Lung (tissue), 12 donors: ENCODE measurements around the gene REXO5. TPM values are rescaled to one million over a fixed set of nuclear protein-coding genes. Genes with fewer than 3 reads are reported as not detected.

ENCODE experiments used
- ATAC-seq: fragments of 200-7000 bp; cut with Tn5 transposase; one replicate; pipeline ENCODE4 v1.9.1; 2020; ENCODE audit warnings: moderate number of reproducible peaks; ENCODE audit not compliant: insufficient read depth, low FRiP score
- DNase-seq, 3 donors: peaks; one replicate each; pipeline ENCODE4 v3.0.0-alpha.2; 2013 to 2017
- H3K27ac ChIP-seq, 2 donors: one replicate each; pipeline ENCODE4 v1.5.1; 2013; ENCODE audit warnings: mild to moderate bottlenecking in 2 of 2, moderate library complexity in 2 of 2, control low read depth in 1 of 2, inconsistent platforms in 1 of 2, low read depth in 1 of 2, low read length in 1 of 2
- H3K27me3 ChIP-seq, 3 donors: one replicate each; pipeline ENCODE4 v1.5.1; 2013; ENCODE audit warnings: low read length in 2 of 3; ENCODE audit not compliant: control insufficient read depth in 3 of 3, insufficient read depth in 3 of 3
- H3K36me3 ChIP-seq, 4 donors: one replicate each; pipeline ENCODE4 v1.5.1; 2013; ENCODE audit warnings: low read length in 4 of 4, mild to moderate bottlenecking in 1 of 4, moderate library complexity in 1 of 4; ENCODE audit not compliant: control insufficient read depth in 4 of 4, insufficient read depth in 4 of 4
- H3K4me1 ChIP-seq, 5 donors: one replicate each; pipeline ENCODE4 v1.5.1; 2013; ENCODE audit warnings: low read length in 5 of 5, mild to moderate bottlenecking in 2 of 5, moderate library complexity in 1 of 5; ENCODE audit not compliant: control insufficient read depth in 5 of 5, insufficient read depth in 5 of 5
- H3K4me3 ChIP-seq: one replicate; pipeline ENCODE4 v1.5.1; 2013; ENCODE audit warnings: mild to moderate bottlenecking, control low read depth, moderate library complexity
- H3K9ac ChIP-seq, 2 donors: one replicate each; pipeline ENCODE4 v1.5.1; 2013; ENCODE audit warnings: low read length in 2 of 2, control low read depth in 1 of 2; ENCODE audit not compliant: insufficient read depth in 1 of 2
- H3K9me3 ChIP-seq, 4 donors: one replicate each; pipeline ENCODE4 v1.5.1; 2013; ENCODE audit warnings: low read length in 3 of 4, mild to moderate bottlenecking in 1 of 4, moderate library complexity in 1 of 4; ENCODE audit not compliant: control insufficient read depth in 4 of 4, insufficient read depth in 3 of 4
- CTCF ChIP-seq: IDR thresholded peaks from 2 replicates; pipeline ENCODE4 v1.5.1; 2012; ENCODE audit warnings: mild to moderate bottlenecking; ENCODE audit errors: control extremely low read depth, extremely low read depth
- WGBS, 2 donors: extraction: QIAGEN DNeasy Blood & Tissue Kit; methylation state at CpG; one replicate each; pipeline ENCODE4 v1.1.7; 2013; 5-methylcytosine and 5-hydroxymethylcytosine counted together
- polyA plus RNA-seq, 2 donors: library from polyadenylated mRNA; stranded (reverse); fragments of 200-250 nt; gene quantifications; one replicate each; pipeline ENCODE4 v1.2.1, GENCODE V29; 2013
- total RNA-seq, 2 donors: library from RNA; depleted of rRNA in 1 of 2; stranded (reverse); fragments of >200 nt in 1 of 2; gene quantifications; one replicate each; pipeline ENCODE4 v1.2.1, GENCODE V29; 2014 to 2021
- donor health status: control.
- donor health status: control.
- donor health status: Bipolar disorder and iron deficiency.
- donor health status: healthy.
- donor health status: DM: yes; HTN: yes; CAD: no.

REXO5 gene
- total and polyA plus RNA-seq, 4 donors, result 0.73 to 6.3 (median 1.8) TPM

DNA sequence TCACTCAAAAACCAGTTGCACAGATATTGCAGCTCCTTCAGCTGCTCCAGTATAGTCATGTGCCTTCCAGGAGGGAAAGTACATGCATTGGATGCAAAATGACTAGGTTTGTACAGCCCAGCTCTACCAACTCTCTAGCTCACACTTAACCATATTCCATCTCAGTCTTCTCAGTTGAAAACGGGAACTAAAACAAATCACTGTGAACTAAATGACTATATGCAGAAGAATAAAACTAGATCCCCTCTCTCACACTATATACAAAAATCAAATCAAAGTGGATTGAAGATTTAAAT, 69.0 kb downstream of the REXO5 start:
- H3K4me3 ChIP-seq, result no peak overlapping the region
- 56 to 75% methylated on average over 1 of the region's 1 CpG for WGBS, 2 donors
- no peak for TF ChIP-seq CTCF
- no peak for DNase-seq
- no peak overlapping the region for H3K9ac ChIP-seq
- H3K27me3 ChIP-seq, result no peaks in the 10 kb centered on the region
- no peak overlapping the region for H3K27ac ChIP-seq
- peaks cover 0 to 2% (median under 1%) of the 10 kb centered on the region in 4 donors for H3K36me3 ChIP-seq
- no peaks in the 10 kb centered on the region for H3K9me3 ChIP-seq
- ATAC-seq, result no peak
- H3K4me1 ChIP-seq, result peaks cover 12 to 62% (median 18%) of the 10 kb centered on the region in 5 donors

- Histone ChIP-seq H3K4me3 (no peak overlapping the region), H3K9me3 (no peaks in the 10 kb centered on the region), H3K27ac (peak overlapping the region; percentile 12 to 61), H3K36me3 (peaks cover 0 to 2% (median under 1%) of the 10 kb centered on the region in 4 donors), H3K9ac (no peak overlapping the region), H3K27me3 (no peaks in the 10 kb centered on the region), H3K4me1 (peaks cover 0 to 51% (median 4%) of the 10 kb centered on the region in 5 donors)
- no peak for ATAC-seq
- TF ChIP-seq CTCF, result no peak
- no peak for DNase-seq
- 82 to 91% methylated on average over 5 of the region's 5 CpGs for WGBS, 2 donors
Measured at GRCh38 chr16:20878682-20879147, 72.4 kb downstream of the REXO5 start.

- Histone ChIP-seq H3K9ac (no peak overlapping the region), H3K27me3 (no peaks in the 10 kb centered on the region), H3K4me1 (peaks cover 0 to 47% (median 4%) of the 10 kb centered on the region in 5 donors), H3K4me3 (no peak overlapping the region), H3K27ac (peak overlapping the region in 1 of 2 donors; percentile 21), H3K36me3 (peaks cover 0 to 5% (median under 1%) of the 10 kb centered on the region in 4 donors), H3K9me3 (no peaks in the 10 kb centered on the region)
- no peak for ATAC-seq
- DNase-seq, result no peak
- 50 to 70% methylated on average over 7 of the region's 7 CpGs for WGBS, 2 donors
- TF ChIP-seq CTCF, result no peak
Measured at GRCh38 chr16:20879175-20880040, 73.1 kb downstream of the REXO5 start.
